ENCODE results near the gene FBXL17. TPM values are rescaled to one million over a fixed set of nuclear protein-coding genes. Genes with fewer than 3 reads are reported as not detected.

The FBXL17 gene
- total and polyA plus RNA-seq, 12 donors = 5.9 to 47.4 (median 41.1) TPM

- no peak for TF ChIP-seq CTCF (IDR thresholded peaks at IDR 0.05)
- no peaks in the 10 kb centered on the region for H3K36me3 ChIP-seq
- intact Hi-C loops (cut with DNase I) = no loop called here
- ATAC-seq (peak in 3 of 8 donors; percentile 50 to 65 (median 57)), DNase-seq (no peak)
- no peaks in the 10 kb centered on the region for H3K9me3 ChIP-seq
- no peaks in the 10 kb centered on the region for H3K4me1 ChIP-seq
- H3K4me3 ChIP-seq = no peak overlapping the region
- H3K27ac ChIP-seq = no peak overlapping the region
- 84 to 86% methylated on average over 7 of the region's 7 CpGs for WGBS, 2 donors
- no peaks in the 10 kb centered on the region for H3K27me3 ChIP-seq
Measured at GRCh38 chr5:107990881-107991810, 390.8 kb downstream of the FBXL17 start.

- H3K36me3 ChIP-seq = no peaks in the 10 kb centered on the region
- DNase-seq = no peak
- no peaks in the 10 kb centered on the region for H3K9me3 ChIP-seq
- H3K4me3 ChIP-seq = no peak overlapping the region
- no peaks in the 10 kb centered on the region for H3K27me3 ChIP-seq
- peak in 4 of 8 donors; percentile 22 to 84 (median 61) for ATAC-seq
- H3K27ac ChIP-seq = no peak overlapping the region
- intact Hi-C loops (cut with DNase I) = no loop called here
- peaks cover 0 to 11% (median 0%) of the 10 kb centered on the region in 9 donors for H3K4me1 ChIP-seq
- TF ChIP-seq CTCF (IDR thresholded peaks at IDR 0.05) = no peak
Measured at GRCh38 chr5:107985144-107985543, 396.8 kb downstream of the FBXL17 start.

GRCh38 chr5:107982703-107983425 lies 399.0 kb downstream of the FBXL17 start:
- H3K4me1 ChIP-seq = peaks cover 0 to 11% (median 0%) of the 10 kb centered on the region in 9 donors
- TF ChIP-seq CTCF (IDR thresholded peaks at IDR 0.05) = no peak
- intact Hi-C loops (cut with DNase I) = no loop called here
- ATAC-seq = no peak
- H3K27me3 ChIP-seq = no peaks in the 10 kb centered on the region
- H3K9me3 ChIP-seq = no peaks in the 10 kb centered on the region
- H3K27ac ChIP-seq = no peak overlapping the region
- DNase-seq = no peak
- H3K4me3 ChIP-seq = no peak overlapping the region
- 75 to 81% methylated on average over 8 of the region's 8 CpGs for WGBS, 2 donors
- no peaks in the 10 kb centered on the region for H3K36me3 ChIP-seq

- intact Hi-C loops (cut with DNase I) = no loop called here
- Histone ChIP-seq H3K9me3 (no peaks in the 10 kb centered on the region), H3K27ac (no peak overlapping the region), H3K4me1 (peaks cover 0 to 11% (median 0%) of the 10 kb centered on the region in 9 donors), H3K27me3 (no peaks in the 10 kb centered on the region), H3K4me3 (no peak overlapping the region), H3K36me3 (no peaks in the 10 kb centered on the region)
- WGBS, 2 donors = 93 to 95% methylated on average over 13 of the region's 13 CpGs
- DNase-seq (no peak), ATAC-seq (no peak)
- no peak for TF ChIP-seq CTCF (IDR thresholded peaks at IDR 0.05)
Measured at GRCh38 chr5:107980923-107981692, 400.8 kb downstream of the FBXL17 start.

All from heart right ventricle (tissue), 16 donors.